HG03175 (cell line): ENCODE results near the gene BZW2.

ENCODE experiments used
- ATAC-seq: cut with Tn5 transposase; IDR thresholded peaks from one replicate; pipeline ENCODE4 v1.9.1; 2021; ENCODE audit warnings: mild to moderate bottlenecking, moderate library complexity; ENCODE audit not compliant: unreplicated experiment

BZW2 gene

DNA sequence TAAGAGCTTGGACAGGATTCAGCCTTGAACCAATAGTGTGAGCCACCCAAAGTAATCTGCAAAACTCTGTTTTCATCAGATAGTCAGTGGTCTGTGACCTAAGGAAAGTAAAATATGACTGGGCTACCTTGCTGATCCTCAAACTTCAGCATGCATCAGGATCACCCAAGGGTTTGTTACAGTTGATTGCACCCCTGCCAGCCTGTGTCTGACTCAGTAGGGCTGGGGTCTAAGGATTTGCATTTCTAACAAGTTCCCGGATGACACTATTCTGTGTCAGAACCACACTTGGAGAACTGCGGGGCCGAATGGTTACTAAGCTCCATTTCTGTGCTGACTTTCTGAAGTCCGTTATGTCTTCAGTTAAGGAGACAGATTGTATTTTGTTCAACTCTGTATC, 66.9 kb downstream of the BZW2 start:
- ATAC-seq: no peak

DNA sequence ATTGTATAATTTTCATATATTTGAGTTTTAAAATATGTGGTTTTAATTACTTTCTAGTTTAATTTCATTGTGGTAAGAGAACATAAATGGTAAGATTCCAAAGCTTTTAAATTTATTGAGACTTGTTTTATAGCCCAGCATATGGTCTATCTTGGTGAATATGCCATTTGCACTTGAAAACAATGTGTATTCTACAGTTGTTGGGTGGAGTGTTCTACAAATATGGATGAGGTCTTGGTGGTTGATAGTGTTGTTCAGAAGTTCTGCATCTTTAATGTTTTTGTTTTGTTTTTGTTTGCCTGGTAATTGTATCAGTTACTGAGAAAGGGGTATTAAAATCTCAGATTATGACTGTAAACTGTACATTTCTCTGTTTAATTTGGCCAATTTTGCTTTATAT, 69.9 kb downstream of the BZW2 start:
- no peak for ATAC-seq

DNA sequence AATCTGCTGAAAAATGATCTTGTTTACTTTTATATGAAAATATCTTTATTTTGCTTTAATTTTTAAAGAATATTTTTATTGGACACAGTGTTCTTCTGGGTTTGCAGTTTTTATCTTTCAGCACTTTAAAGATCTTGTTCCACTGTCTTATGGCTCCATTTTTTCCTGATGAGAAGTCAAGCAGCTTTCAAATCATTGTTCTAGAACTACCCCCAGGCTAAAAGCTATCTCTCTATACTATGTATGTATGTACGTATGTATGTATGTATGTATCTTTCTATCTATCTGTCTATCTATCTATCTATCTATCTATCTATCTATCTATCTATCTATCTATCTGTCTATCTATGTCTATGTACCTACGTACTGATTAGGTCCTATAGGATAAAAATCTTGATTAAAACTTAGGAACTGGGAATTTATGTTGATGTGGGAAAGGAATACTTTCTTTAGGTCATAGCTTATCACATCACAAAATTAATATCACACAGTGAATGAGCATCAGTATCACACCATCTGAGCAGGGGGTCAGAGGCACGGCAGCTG, 72.2 kb downstream of the BZW2 start:
- no peak for ATAC-seq

- no peak for ATAC-seq
Observed at GRCh38 chr7:16719699-16720098, 73.7 kb downstream of the BZW2 start.

GRCh38 chr7:16721541-16721940, 75.6 kb downstream of the BZW2 start:
- no peak for ATAC-seq

DNA sequence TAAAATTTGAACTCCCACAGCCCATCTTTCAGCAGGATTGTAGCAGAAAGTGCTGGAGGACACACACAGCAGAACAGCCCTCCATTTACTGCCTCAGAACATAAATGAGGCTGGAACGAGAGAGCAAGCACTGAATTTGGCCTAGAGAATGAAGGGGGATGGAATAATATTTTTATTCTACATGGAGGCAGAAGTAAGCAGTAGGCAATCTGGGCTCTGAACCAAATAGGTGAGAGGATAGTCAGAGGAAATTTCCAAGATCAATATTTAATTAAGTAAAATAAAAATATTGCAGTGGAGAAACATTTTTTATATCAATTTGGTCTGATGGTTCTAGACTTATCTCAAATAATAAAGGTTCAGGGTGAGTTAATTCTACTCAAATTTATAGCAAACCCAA, 78.4 kb downstream of the BZW2 start:
- no peak for ATAC-seq

GRCh38 chr7:16726189-16726588, 80.2 kb downstream of the BZW2 start:
- ATAC-seq: no peak

GRCh38 chr7:16727736-16728135, 81.8 kb downstream of the BZW2 start:
- no peak for ATAC-seq

- no peak for ATAC-seq
Observed at GRCh38 chr7:16728811-16729210, 82.8 kb downstream of the BZW2 start.

GRCh38 chr7:16729541-16729940, 83.6 kb downstream of the BZW2 start:
- no peak for ATAC-seq

- ATAC-seq: no peak
Observed at GRCh38 chr7:16730937-16731336, 85.0 kb downstream of the BZW2 start.

DNA sequence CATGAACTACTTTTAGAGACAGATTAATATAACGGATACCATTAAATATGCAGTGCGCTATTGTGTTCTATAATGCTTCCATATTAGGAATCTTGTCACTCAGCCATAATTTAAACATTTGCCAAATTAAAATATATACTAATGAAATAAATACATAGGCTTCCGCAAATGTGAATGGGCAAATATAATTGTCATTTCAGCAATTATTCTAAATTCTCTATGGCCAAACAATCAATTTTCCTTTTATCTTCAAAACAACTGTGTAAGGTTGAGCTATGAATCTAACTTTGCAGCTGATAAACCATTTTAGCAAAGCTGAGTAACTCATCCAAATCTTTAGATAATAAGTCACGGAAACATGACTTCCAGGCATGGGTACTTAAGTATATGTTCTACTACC, 86.8 kb downstream of the BZW2 start:
- no peak for ATAC-seq

DNA sequence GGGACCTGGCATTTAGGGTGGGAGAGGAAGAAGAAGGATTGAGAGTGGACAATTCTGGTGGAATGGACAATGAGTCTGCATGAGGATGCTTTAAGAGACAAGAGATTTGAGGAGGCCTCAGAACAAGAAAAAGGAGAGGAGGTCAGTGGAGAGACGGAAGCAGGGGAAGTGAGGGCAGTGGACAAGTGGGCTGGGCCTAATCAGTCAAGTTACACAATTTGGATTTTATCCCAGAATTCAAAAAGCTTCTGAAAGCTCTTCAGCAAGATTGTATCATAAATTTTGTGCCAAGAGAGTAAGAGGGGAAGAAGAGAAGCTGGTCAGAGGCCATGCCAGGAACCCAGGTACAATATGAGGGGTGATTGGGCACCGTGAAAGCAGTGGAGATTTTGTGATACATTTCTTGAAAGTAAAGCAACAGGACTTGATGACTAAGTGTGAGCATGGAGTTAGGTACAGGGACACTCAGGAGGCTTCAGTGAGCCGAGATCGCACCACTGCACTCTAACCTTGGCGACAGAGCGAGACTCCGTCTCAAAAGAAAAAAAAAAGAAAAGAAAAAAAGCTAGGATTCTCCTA, 88.3 kb downstream of the BZW2 start:
- no peak for ATAC-seq

- no peak for ATAC-seq
Observed at GRCh38 chr7:16735020-16735419, 89.0 kb downstream of the BZW2 start.

GRCh38 chr7:16738011-16738688, 92.2 kb downstream of the BZW2 start:
- no peak for ATAC-seq

GRCh38 chr7:16739863-16740622, 94.1 kb downstream of the BZW2 start:
- ATAC-seq: no peak

DNA sequence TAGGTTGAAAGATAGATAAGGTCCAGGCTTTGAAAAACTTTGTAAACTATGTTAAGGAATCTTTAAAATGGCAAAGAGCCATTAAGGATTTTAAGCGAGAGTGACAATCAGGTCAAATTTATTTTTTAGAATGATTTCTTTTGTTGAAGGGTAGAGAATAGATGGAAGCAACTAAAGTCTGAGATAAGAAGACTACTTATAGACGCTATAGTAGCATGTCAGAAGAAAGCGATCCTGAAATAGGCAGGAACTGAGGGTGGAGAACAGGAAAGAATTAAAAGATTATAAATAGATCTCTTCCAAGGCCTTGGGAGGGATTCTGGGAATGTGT, 94.6 kb downstream of the BZW2 start:
- no peak for ATAC-seq

- ATAC-seq: no peak
Observed at GRCh38 chr7:16740996-16741395, 95.0 kb downstream of the BZW2 start.

DNA sequence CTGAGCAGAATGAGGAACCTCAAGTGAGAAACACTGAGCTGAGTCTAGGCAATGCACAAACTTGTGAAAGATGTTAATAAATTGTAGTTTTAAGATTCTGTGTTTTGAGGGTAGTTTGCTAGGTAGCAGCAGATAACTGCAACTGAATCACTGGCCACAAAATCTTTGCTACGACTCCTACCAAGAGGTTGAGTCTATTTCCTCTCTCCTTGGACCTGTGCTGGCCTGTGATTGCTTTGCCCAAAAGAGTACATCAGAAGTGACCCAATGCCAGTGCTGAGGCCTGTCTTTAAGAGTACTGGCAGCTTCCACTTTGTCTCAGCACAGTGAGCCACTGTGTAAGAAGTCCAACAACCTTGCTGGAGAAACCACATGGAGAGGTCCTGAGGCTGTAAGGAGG, 95.7 kb downstream of the BZW2 start:
- ATAC-seq: no peak

GRCh38 chr7:16742547-16742946, 96.6 kb downstream of the BZW2 start:
- ATAC-seq: no peak

- no peak for ATAC-seq
Observed at GRCh38 chr7:16743236-16743635, 97.3 kb downstream of the BZW2 start.
